HL-60 (cell line): Measurements from ENCODE around the gene TXN.

Experiments
- POLR2AphosphoS5 ChIP-seq: IDR thresholded peaks from 2 replicates; pipeline ENCODE4 v1.6.1; 2012; ENCODE audit warnings: low read depth
- SPI1 ChIP-seq: IDR thresholded peaks from 2 replicates; pipeline ENCODE4 v1.6.1; 2012; ENCODE audit warnings: low read depth, mild to moderate bottlenecking, borderline replicate concordance
- TF ChIP-seq, protein P1 (sequence below): IDR thresholded peaks from one replicate; pipeline ENCODE4 v1.5.1; 2011; ENCODE audit warnings: low read length, control low read depth, inconsistent platforms; ENCODE audit not compliant: insufficient read depth
- TF ChIP-seq, protein P2 (sequence below): IDR thresholded peaks from 2 replicates; pipeline ENCODE4 v1.6.1; 2012; ENCODE audit warnings: low read depth; ENCODE audit not compliant: insufficient replicate concordance

- TF ChIP-seq, protein P1, sequence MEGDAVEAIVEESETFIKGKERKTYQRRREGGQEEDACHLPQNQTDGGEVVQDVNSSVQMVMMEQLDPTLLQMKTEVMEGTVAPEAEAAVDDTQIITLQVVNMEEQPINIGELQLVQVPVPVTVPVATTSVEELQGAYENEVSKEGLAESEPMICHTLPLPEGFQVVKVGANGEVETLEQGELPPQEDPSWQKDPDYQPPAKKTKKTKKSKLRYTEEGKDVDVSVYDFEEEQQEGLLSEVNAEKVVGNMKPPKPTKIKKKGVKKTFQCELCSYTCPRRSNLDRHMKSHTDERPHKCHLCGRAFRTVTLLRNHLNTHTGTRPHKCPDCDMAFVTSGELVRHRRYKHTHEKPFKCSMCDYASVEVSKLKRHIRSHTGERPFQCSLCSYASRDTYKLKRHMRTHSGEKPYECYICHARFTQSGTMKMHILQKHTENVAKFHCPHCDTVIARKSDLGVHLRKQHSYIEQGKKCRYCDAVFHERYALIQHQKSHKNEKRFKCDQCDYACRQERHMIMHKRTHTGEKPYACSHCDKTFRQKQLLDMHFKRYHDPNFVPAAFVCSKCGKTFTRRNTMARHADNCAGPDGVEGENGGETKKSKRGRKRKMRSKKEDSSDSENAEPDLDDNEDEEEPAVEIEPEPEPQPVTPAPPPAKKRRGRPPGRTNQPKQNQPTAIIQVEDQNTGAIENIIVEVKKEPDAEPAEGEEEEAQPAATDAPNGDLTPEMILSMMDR, result no peak
- TF ChIP-seq, protein P2, sequence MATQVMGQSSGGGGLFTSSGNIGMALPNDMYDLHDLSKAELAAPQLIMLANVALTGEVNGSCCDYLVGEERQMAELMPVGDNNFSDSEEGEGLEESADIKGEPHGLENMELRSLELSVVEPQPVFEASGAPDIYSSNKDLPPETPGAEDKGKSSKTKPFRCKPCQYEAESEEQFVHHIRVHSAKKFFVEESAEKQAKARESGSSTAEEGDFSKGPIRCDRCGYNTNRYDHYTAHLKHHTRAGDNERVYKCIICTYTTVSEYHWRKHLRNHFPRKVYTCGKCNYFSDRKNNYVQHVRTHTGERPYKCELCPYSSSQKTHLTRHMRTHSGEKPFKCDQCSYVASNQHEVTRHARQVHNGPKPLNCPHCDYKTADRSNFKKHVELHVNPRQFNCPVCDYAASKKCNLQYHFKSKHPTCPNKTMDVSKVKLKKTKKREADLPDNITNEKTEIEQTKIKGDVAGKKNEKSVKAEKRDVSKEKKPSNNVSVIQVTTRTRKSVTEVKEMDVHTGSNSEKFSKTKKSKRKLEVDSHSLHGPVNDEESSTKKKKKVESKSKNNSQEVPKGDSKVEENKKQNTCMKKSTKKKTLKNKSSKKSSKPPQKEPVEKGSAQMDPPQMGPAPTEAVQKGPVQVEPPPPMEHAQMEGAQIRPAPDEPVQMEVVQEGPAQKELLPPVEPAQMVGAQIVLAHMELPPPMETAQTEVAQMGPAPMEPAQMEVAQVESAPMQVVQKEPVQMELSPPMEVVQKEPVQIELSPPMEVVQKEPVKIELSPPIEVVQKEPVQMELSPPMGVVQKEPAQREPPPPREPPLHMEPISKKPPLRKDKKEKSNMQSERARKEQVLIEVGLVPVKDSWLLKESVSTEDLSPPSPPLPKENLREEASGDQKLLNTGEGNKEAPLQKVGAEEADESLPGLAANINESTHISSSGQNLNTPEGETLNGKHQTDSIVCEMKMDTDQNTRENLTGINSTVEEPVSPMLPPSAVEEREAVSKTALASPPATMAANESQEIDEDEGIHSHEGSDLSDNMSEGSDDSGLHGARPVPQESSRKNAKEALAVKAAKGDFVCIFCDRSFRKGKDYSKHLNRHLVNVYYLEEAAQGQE, result no peak
- TF ChIP-seq POLR2AphosphoS5, result no peak
- TF ChIP-seq SPI1, result no peak
Measured at GRCh38 chr9:110198357-110198756, 58.0 kb downstream of the TXN start.
